Stomach smooth muscle (tissue), 2 donors: ENCODE measurements around the gene CDH4.

Source experiments
- H3K27ac ChIP-seq: one replicate; pipeline ENCODE4 v1.7.0; 2013; ENCODE audit warnings: mild to moderate bottlenecking, low read length, inconsistent platforms
- H3K27me3 ChIP-seq, 2 donors: one replicate each; pipeline ENCODE4 v1.7.0; 2013; ENCODE audit warnings: low read length in 2 of 2; ENCODE audit not compliant: insufficient read depth in 2 of 2, control insufficient read depth in 1 of 2
- H3K36me3 ChIP-seq, 2 donors: one replicate each; pipeline ENCODE4 v1.7.0; 2013; ENCODE audit warnings: low read length in 2 of 2; ENCODE audit not compliant: control insufficient read depth in 2 of 2, insufficient read depth in 2 of 2
- H3K4me1 ChIP-seq: one replicate; pipeline ENCODE4 v1.7.0; 2013; ENCODE audit warnings: low read length; ENCODE audit not compliant: control insufficient read depth, insufficient read depth
- H3K4me3 ChIP-seq, 2 donors: one replicate each; pipeline ENCODE4 v1.7.0; 2013; ENCODE audit warnings: low read length in 2 of 2
- H3K9ac ChIP-seq, 2 donors: one replicate each; pipeline ENCODE4 v1.7.0; 2013; ENCODE audit warnings: low read length in 2 of 2, mild to moderate bottlenecking in 1 of 2
- H3K9me3 ChIP-seq, 2 donors: one replicate each; pipeline ENCODE4 v1.7.0; 2013; ENCODE audit warnings: low read length in 2 of 2; ENCODE audit not compliant: control insufficient read depth in 2 of 2
- donor health status: healthy.
- donor health status: Pancreatic carcinoma.

CDH4 gene

DNA sequence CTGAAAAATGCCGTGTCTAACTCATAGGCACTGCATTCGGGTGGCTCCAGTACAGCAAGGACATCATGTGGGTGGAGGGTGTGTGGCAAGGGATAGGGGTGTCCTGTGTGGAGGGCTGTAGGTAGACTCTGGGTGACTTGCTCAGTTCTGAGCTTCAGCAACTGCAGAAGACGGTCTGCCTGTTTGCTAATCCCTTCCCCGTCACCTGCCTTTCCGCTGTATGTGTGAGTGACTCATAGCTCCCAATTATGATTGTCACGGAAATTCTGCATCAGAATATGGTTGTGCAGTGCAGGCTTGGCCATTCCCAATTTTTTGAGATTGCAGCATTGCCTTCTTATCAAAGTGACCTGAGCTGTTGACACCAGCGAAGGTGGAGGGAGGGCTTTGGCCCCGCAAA lies 174.3 kb downstream of the CDH4 start:
- Histone ChIP-seq H3K27me3 (peaks cover 2 to 6% of the 10 kb centered on the region in 2 donors), H3K9ac (no peak overlapping the region), H3K9me3 (peaks cover 3% of the 10 kb centered on the region in 2 donors), H3K27ac (no peak overlapping the region), H3K36me3 (no peaks in the 10 kb centered on the region), H3K4me3 (no peak overlapping the region), H3K4me1 (no peaks in the 10 kb centered on the region)

DNA sequence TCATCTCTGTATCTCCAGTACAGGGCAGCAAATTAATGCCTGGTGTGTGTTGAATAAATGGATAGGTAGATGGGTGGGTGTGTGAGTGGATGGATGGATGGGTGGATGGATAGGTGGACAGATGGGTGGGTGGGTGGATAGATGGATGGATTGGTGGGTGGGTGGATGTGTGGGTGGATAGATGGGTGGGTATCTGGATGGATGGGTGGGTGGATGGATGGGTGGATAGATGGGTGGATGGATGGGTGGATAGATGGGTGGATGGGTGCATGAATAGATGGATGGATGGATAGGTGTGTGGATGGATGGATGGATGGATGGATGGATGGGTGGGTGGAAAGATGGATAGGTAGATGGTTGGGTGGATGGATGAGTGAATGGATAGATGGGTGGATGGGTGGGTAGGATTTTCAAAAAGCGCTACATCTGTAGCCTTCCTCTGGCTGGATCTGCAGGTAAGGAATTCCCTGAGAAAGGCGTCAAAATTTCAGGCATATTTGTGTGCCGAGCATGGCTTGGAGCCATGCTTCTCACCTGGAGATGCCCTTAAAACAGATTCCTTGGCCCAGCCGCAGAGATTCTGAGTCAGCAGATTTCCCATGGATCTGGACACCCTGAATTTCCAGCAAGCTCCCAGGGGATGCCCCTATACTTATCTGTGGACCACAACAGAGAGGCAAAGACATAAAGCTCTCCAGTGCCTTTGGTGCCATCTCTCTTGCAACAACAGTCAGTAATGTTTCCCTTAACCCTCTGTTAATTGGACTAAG lies 177.6 kb downstream of the CDH4 start:
- no peak overlapping the region for H3K27ac ChIP-seq
- no peak overlapping the region for H3K4me3 ChIP-seq
- H3K36me3 ChIP-seq: no peaks in the 10 kb centered on the region
- no peaks in the 10 kb centered on the region for H3K4me1 ChIP-seq
- peaks cover 6 to 11% of the 10 kb centered on the region in 2 donors for H3K27me3 ChIP-seq
- H3K9ac ChIP-seq: no peak overlapping the region
- peaks cover 3 to 5% of the 10 kb centered on the region in 2 donors for H3K9me3 ChIP-seq

DNA sequence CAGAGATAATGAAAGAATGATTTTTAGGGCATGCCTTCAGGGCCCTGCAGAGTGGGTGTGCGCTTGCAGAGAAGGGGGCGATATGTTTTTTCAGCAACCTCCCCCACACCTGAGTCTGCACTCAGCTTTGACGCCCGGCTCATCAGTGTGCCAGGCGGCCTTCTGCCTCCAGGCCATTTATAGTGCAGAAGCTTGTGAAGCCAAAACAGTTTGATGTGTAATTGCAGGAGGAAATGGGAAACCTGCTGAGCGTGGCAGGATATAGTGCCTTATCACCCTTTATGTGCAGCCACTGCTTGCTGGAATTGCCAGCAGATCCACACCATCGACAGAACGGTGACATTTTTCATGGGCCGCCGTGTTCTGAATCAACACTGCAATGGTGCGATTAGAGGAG lies 178.2 kb downstream of the CDH4 start:
- Histone ChIP-seq H3K27me3 (peaks cover 6 to 12% of the 10 kb centered on the region in 2 donors), H3K9ac (no peak overlapping the region), H3K36me3 (no peaks in the 10 kb centered on the region), H3K27ac (no peak overlapping the region), H3K4me3 (no peak overlapping the region), H3K4me1 (no peaks in the 10 kb centered on the region), H3K9me3 (peaks cover 3 to 5% of the 10 kb centered on the region in 2 donors)

DNA sequence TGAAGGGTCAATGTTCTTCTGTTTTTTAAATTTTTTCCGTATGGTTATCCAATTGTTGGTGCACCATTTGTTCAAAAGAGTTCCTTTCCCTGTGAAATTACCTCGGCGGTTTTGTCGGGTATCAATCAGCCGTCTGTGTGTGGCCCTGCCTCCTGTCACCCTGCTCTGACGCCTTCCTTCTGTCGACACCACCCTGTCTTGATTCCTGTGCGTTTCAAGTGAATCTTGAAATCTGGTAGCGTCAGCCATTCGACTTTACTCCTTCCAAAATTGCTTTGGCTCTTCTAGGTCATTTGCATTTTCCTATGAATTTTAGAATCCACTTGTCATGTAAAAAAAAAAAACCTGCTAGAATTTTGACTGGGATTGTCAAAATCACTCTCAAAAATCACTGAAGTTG lies 181.1 kb downstream of the CDH4 start:
- H3K4me3 ChIP-seq: no peak overlapping the region
- peaks cover 6 to 19% of the 10 kb centered on the region in 2 donors for H3K27me3 ChIP-seq
- no peaks in the 10 kb centered on the region for H3K36me3 ChIP-seq
- no peak overlapping the region for H3K9ac ChIP-seq
- peaks cover 3 to 5% of the 10 kb centered on the region in 2 donors for H3K9me3 ChIP-seq
- peaks cover 7% of the 10 kb centered on the region for H3K4me1 ChIP-seq
- H3K27ac ChIP-seq: no peak overlapping the region

DNA sequence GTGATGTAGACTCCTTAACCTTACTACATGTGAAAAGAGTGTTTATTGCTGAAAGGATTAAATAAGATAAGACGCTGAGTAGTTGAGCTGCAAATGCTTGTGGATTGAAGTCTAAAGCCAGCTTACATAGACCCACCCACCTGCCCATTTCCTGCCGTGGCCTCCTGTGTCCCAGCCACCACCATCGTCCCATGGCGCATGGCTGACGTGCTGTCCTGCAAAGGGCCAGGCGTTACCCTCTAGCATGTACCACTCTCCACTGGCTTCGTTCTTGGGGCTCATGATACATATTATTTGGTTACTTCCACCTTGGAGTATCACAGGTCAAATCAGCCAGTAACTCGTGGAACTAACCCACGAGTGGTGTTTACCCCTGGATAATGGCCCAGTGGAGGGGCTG lies 181.8 kb downstream of the CDH4 start:
- no peak overlapping the region for H3K9ac ChIP-seq
- peaks cover 7% of the 10 kb centered on the region for H3K4me1 ChIP-seq
- H3K9me3 ChIP-seq: peaks cover 3 to 5% of the 10 kb centered on the region in 2 donors
- no peak overlapping the region for H3K4me3 ChIP-seq
- peaks cover 4 to 19% of the 10 kb centered on the region in 2 donors for H3K27me3 ChIP-seq
- no peaks in the 10 kb centered on the region for H3K36me3 ChIP-seq
- H3K27ac ChIP-seq: no peak overlapping the region

DNA sequence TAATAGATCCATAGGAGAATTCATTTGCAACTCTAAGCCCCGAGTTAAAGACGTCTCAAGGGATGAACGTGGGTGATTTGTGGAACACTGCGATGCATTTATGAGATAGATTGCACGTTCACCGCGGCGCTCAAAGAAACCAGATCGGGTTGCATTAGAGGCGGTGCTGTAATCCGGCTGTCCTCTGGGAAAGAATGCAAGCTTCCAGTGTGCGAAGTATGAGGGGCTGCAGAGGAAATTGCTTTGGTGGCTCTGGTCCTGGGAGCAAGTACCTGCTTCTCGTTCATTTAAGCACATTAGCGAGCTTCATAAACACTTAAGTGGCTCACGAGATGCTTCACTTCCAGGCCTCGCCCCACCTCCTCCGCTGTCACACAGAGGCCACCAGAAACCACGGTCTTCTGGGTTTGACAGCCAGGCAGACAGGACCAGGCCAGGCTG lies 182.3 kb downstream of the CDH4 start:
- H3K9ac ChIP-seq: no peak overlapping the region
- no peaks in the 10 kb centered on the region for H3K36me3 ChIP-seq
- H3K9me3 ChIP-seq: peaks cover 3 to 5% of the 10 kb centered on the region in 2 donors
- H3K4me1 ChIP-seq: peaks cover 7% of the 10 kb centered on the region
- no peak overlapping the region for H3K27ac ChIP-seq
- H3K27me3 ChIP-seq: peaks cover 4 to 19% of the 10 kb centered on the region in 2 donors
- H3K4me3 ChIP-seq: no peak overlapping the region

DNA sequence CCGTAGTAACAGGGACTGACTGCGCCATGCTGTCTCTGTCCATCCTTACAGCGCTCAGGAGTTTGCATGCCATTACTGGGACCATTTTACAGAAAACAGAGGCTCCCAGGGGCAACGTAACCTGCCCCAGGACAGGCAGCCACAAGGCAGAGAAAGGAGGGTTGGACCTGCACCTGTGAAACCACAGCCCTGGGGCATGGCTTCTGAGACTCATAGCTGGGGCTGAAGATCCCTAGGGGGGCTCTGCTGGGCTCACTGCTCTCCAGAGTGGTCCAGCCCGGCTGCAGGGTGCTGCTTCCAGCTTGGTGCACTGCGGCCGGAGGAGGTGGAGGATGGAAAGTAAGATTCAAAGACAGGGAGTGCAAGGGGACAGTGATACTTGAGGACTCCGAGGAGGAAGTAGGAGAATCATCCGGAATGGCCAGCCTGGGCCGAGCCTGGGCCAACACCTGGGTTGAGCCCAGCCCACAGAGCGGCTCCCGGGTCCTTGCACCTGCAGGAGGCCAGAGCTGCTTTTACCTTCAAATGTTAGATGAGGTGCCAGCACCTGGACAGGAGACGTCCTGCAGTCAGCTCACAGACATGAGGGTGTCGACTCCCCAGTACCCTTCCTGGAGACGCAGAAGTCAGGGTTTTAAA lies 183.2 kb downstream of the CDH4 start:
- Histone ChIP-seq H3K36me3 (no peaks in the 10 kb centered on the region), H3K27me3 (peaks cover 4 to 18% of the 10 kb centered on the region in 2 donors), H3K9me3 (peaks cover 3 to 5% of the 10 kb centered on the region in 2 donors), H3K4me1 (peaks cover 7% of the 10 kb centered on the region), H3K4me3 (no peak overlapping the region), H3K27ac (no peak overlapping the region), H3K9ac (no peak overlapping the region)

DNA sequence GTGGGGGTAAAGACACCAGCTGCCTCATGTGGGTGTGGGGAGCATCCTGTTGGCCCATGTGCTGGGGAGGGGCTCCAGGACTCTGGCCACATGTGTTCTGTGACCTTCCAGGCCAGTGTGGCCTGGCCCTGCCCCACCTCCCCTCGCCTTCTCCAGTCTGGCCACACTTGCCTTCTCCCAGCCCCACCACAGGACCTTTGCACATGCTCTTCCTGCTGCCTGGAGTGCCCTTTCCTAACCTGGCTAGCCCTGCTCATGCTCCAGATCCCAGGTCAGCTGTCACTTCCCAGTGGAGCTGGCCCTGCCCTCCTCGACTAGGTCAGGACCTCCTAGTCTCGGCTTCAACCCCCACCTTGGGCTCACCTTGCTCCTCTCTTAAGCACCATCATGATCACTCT lies 183.8 kb downstream of the CDH4 start:
- H3K9me3 ChIP-seq: peaks cover 3 to 5% of the 10 kb centered on the region in 2 donors
- H3K4me1 ChIP-seq: peaks cover 7% of the 10 kb centered on the region
- H3K4me3 ChIP-seq: no peak overlapping the region
- peaks cover 4 to 17% of the 10 kb centered on the region in 2 donors for H3K27me3 ChIP-seq
- H3K27ac ChIP-seq: no peak overlapping the region
- H3K36me3 ChIP-seq: no peaks in the 10 kb centered on the region
- no peak overlapping the region for H3K9ac ChIP-seq

DNA sequence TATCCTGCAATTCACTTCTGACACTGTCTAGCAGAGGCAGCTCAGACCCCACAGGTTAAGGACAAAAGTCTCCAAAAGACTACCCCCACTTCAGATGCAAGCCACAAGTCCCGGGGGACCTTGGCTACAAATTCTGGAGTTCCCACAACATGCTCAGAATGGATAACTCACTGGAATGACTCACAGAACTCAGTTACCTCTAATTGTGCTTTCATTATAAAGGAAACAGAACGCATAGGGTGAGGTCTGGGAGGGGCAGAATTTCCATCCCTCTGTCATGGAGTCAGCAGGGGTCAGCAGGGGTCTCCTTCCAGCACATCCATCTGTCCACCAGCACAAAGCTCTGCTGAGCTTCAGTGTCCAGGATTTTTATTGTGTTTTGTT lies 184.2 kb downstream of the CDH4 start:
- no peak overlapping the region for H3K4me3 ChIP-seq
- no peak overlapping the region for H3K27ac ChIP-seq
- H3K36me3 ChIP-seq: no peaks in the 10 kb centered on the region
- H3K27me3 ChIP-seq: peaks cover 4 to 17% of the 10 kb centered on the region in 2 donors
- peaks cover 7% of the 10 kb centered on the region for H3K4me1 ChIP-seq
- H3K9me3 ChIP-seq: peaks cover 3 to 5% of the 10 kb centered on the region in 2 donors
- no peak overlapping the region for H3K9ac ChIP-seq

DNA sequence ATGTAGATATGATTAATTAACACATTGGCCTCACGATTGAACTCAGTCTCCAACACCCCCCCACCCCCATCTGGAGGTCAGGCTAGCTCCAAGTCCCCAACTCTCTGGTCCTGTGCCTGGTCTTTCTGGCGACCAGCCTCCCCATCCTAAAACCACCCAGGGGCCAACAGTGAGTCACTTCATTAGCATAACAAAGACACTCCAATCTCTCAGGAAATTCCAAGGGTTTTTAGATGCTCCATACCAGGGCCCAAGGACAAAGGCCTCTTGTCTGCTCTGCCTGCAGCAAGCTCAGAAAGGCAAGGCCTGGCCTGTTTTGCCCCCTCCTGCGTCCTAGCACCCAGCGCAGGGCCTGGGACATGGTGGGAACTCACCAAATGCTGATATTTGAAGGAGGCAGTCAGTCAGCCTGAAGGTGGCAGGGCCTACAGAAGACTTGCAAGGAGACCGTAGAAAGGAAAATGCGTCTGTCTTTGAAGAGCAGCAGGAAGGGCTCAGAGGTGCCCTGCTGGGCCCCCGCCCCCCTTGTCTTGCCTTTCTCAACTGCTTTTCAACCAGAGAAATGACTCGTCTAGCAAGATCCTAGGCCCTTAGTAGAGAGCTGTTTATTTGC lies 184.7 kb downstream of the CDH4 start:
- Histone ChIP-seq H3K27ac (no peak overlapping the region), H3K4me3 (no peak overlapping the region), H3K27me3 (peaks cover 4 to 16% of the 10 kb centered on the region in 2 donors)

More for the DNA sequence above, 184.7 kb downstream of the CDH4 start:
- no peaks in the 10 kb centered on the region for H3K36me3 ChIP-seq
- no peak overlapping the region for H3K9ac ChIP-seq
- peaks cover 7% of the 10 kb centered on the region for H3K4me1 ChIP-seq
- peaks cover 0 to 5% of the 10 kb centered on the region in 2 donors for H3K9me3 ChIP-seq
